Measurements from ENCODE around the gene AQP12A.

DNA sequence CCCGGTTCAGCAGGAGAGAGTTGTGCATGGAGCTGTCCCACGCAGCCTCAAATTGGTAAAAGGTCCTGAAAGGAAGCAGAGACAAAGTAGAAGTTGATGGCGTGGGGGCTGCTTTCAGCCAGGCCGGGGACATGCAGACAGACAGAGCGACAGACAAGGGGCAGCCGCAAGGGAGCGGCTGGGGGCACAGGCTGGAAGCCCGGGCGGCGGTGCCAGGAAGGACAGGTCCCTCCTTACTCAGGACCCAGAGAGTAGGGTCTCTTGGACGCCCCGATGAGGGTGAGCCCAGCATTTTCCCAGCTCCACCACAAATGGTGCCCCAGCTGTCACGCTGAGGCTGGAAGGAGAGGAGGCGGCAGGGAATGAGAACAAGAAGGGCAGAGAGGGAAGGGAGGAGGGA, 35.2 kb downstream of the AQP12A start:
- TF ChIP-seq CTCF (IDR thresholded peaks at IDR 0.05), result no peak
- TF ChIP-seq POLR2A (IDR thresholded peaks at IDR 0.05), result no peak

All from body of pancreas (tissue), 4 donors.